ENCODE data around the gene FOCAD. TPM values are rescaled to one million over a fixed set of nuclear protein-coding genes. Genes with fewer than 3 reads are reported as not detected.

The FOCAD gene
- total RNA-seq, 1 donor from 2014 or later = 30.0 TPM

GRCh38 chr9:20831028-20831427 is 147.0 kb downstream of the FOCAD start:
- no peak overlapping the region for H3K4me3 ChIP-seq (ENCODE audit: low read depth, low read length)
- no peak for TF ChIP-seq CTCF (conservative IDR thresholded peaks at IDR 0.05; ENCODE audit: low read depth, low read length)
- DNase-seq (ENCODE audit: low read depth) = no peak

- DNase-seq (ENCODE audit: low read depth) = no peak
- no peak for TF ChIP-seq CTCF (conservative IDR thresholded peaks at IDR 0.05; ENCODE audit: low read depth, low read length)
- H3K4me3 ChIP-seq (ENCODE audit: low read depth, low read length) = no peak overlapping the region
Observed at GRCh38 chr9:20832775-20833174, 148.7 kb downstream of the FOCAD start.

GRCh38 chr9:20835377-20836286 is 151.6 kb downstream of the FOCAD start:
- H3K4me3 ChIP-seq (ENCODE audit: low read depth, low read length) = no peak overlapping the region
- peak; percentile 46 for DNase-seq (ENCODE audit: low read depth)
- TF ChIP-seq CTCF (conservative IDR thresholded peaks at IDR 0.05; ENCODE audit: low read depth, low read length) = no peak

- no peak overlapping the region for H3K4me3 ChIP-seq (ENCODE audit: low read depth, low read length)
- no peak for TF ChIP-seq CTCF (conservative IDR thresholded peaks at IDR 0.05; ENCODE audit: low read depth, low read length)
- DNase-seq (ENCODE audit: low read depth) = no peak
Observed at GRCh38 chr9:20837166-20837565, 153.1 kb downstream of the FOCAD start.

GRCh38 chr9:20838218-20838617 is 154.2 kb downstream of the FOCAD start:
- TF ChIP-seq CTCF (conservative IDR thresholded peaks at IDR 0.05; ENCODE audit: low read depth, low read length) = no peak
- peak; percentile 33 for DNase-seq (ENCODE audit: low read depth)
- H3K4me3 ChIP-seq (ENCODE audit: low read depth, low read length) = no peak overlapping the region

GRCh38 chr9:20844916-20845315 is 160.9 kb downstream of the FOCAD start:
- no peak for TF ChIP-seq CTCF (conservative IDR thresholded peaks at IDR 0.05; ENCODE audit: low read depth, low read length)
- DNase-seq (ENCODE audit: low read depth) = no peak

GRCh38 chr9:20848490-20848889 is 164.4 kb downstream of the FOCAD start:
- H3K4me3 ChIP-seq (ENCODE audit: low read depth, low read length) = no peak overlapping the region
- no peak for TF ChIP-seq CTCF (conservative IDR thresholded peaks at IDR 0.05; ENCODE audit: low read depth, low read length)
- no peak for DNase-seq (ENCODE audit: low read depth)

More at GRCh38 chr9:20844916-20845315, 160.9 kb downstream of the FOCAD start:
- no peak overlapping the region for H3K4me3 ChIP-seq (ENCODE audit: low read depth, low read length)

Measured in epithelial cell of proximal tubule (primary cell).